H9 (cell line): Measurements from ENCODE around the gene LPCAT2. TPM values are rescaled to one million over a fixed set of nuclear protein-coding genes. Genes with fewer than 3 reads are reported as not detected.

Experiments used
- DNase-seq: peaks from one replicate; pipeline ENCODE4 v3.0.0-alpha.2; 2017
- H2AFZ ChIP-seq: one replicate; pipeline ENCODE4 v1.6.1; 2013; ENCODE audit warnings: mild to moderate bottlenecking, low read length, control low read depth, moderate library complexity
- H2AK5ac ChIP-seq: 2 replicates; pipeline ENCODE4 v1.6.1; 2013; ENCODE audit warnings: low read length, control low read depth, mixed read lengths; ENCODE audit not compliant: insufficient read length
- H2BK120ac ChIP-seq: one replicate; pipeline ENCODE4 v1.6.1; 2013; ENCODE audit warnings: low read depth, mild to moderate bottlenecking, low read length, control low read depth, inconsistent platforms; ENCODE audit not compliant: poor library complexity, severe bottlenecking
- H2BK12ac ChIP-seq: 2 replicates; pipeline ENCODE4 v1.6.1; 2013; ENCODE audit warnings: low read length, control low read depth, mixed read lengths, low read depth; ENCODE audit not compliant: insufficient read length
- H2BK15ac ChIP-seq: 2 replicates; pipeline ENCODE4 v1.6.1; 2013; ENCODE audit warnings: low read depth, low read length, control low read depth
- H2BK20ac ChIP-seq: one replicate; pipeline ENCODE4 v1.6.1; 2013; ENCODE audit warnings: low read depth, mild to moderate bottlenecking, low read length, control low read depth, inconsistent platforms; ENCODE audit not compliant: poor library complexity, severe bottlenecking
- H2BK5ac ChIP-seq: 2 replicates; pipeline ENCODE4 v1.6.1; 2013; ENCODE audit warnings: low read length, control low read depth, mixed read lengths; ENCODE audit not compliant: insufficient read length
- H3K14ac ChIP-seq: 2 replicates; pipeline ENCODE4 v1.6.1; 2013; ENCODE audit warnings: low read length, control low read depth; ENCODE audit not compliant: insufficient read depth
- H3K18ac ChIP-seq: 2 replicates; pipeline ENCODE4 v1.6.1; 2013; ENCODE audit warnings: low read depth, mild to moderate bottlenecking, mixed read lengths, low read length, control low read depth; ENCODE audit not compliant: insufficient read length
- H3K23ac ChIP-seq: 2 replicates; pipeline ENCODE4 v1.6.1; 2013; ENCODE audit warnings: low read length, control low read depth, mixed read lengths, low read depth; ENCODE audit not compliant: insufficient read length
- H3K23me2 ChIP-seq: 2 replicates; pipeline ENCODE4 v1.6.1; 2013; ENCODE audit warnings: low read depth, mild to moderate bottlenecking, mixed read lengths, low read length, control low read depth; ENCODE audit not compliant: insufficient read length, poor library complexity, severe bottlenecking
- H3K27ac ChIP-seq: 2 replicates; pipeline ENCODE4 v1.5.1; 2013; ENCODE audit warnings: low read length, control low read depth, mixed read lengths, low read depth; ENCODE audit not compliant: insufficient read length
- H3K27me3 ChIP-seq: 2 replicates; pipeline ENCODE4 v1.6.1; 2013; ENCODE audit warnings: low read length, control low read depth, inconsistent platforms; ENCODE audit not compliant: insufficient read depth
- H3K4ac ChIP-seq: 2 replicates; pipeline ENCODE4 v1.6.1; 2013; ENCODE audit warnings: low read depth, mild to moderate bottlenecking, control low read depth, inconsistent platforms, low read length, moderate library complexity
- H3K4me1 ChIP-seq: 2 replicates; pipeline ENCODE4 v1.6.1; 2013; ENCODE audit warnings: low read length, control low read depth, inconsistent platforms; ENCODE audit not compliant: insufficient read depth
- H3K4me2 ChIP-seq: 2 replicates; pipeline ENCODE4 v1.6.1; 2013; ENCODE audit warnings: low read length, control low read depth, mixed read lengths; ENCODE audit not compliant: insufficient read length, insufficient read depth
- H3K56ac ChIP-seq: 2 replicates; pipeline ENCODE4 v1.6.1; 2013; ENCODE audit warnings: low read depth, mild to moderate bottlenecking, mixed read lengths, low read length, control low read depth; ENCODE audit not compliant: insufficient read length
- H3K79me1 ChIP-seq: 2 replicates; pipeline ENCODE4 v1.6.1; 2013; ENCODE audit warnings: low read depth, mild to moderate bottlenecking, moderate library complexity, low read length, control low read depth, inconsistent platforms; ENCODE audit not compliant: insufficient read depth, poor library complexity, severe bottlenecking
- H3K79me2 ChIP-seq: 2 replicates; pipeline ENCODE4 v1.6.1; 2013; ENCODE audit warnings: low read length, control low read depth, inconsistent platforms; ENCODE audit not compliant: insufficient read depth
- H3K9ac ChIP-seq: 2 replicates; pipeline ENCODE4 v1.6.1; 2013; ENCODE audit warnings: low read length, control low read depth, mixed read lengths; ENCODE audit not compliant: insufficient read length; ENCODE audit errors: extremely low read depth
- H3K9me3 ChIP-seq: one replicate; pipeline ENCODE4 v1.6.1; 2013; ENCODE audit warnings: low read depth, low read length, inconsistent platforms; ENCODE audit not compliant: control insufficient read depth
- H3T11ph ChIP-seq: one replicate; pipeline ENCODE4 v1.6.1; 2013; ENCODE audit warnings: mild to moderate bottlenecking, low read length, control low read depth, inconsistent platforms
- H4K20me1 ChIP-seq: one replicate; pipeline ENCODE4 v1.6.1; 2013; ENCODE audit not compliant: control insufficient read depth, insufficient read length, insufficient read depth
- H4K5ac ChIP-seq: 2 replicates; pipeline ENCODE4 v1.6.1; 2013; ENCODE audit warnings: low read depth, mild to moderate bottlenecking, mixed read lengths, low read length, control low read depth; ENCODE audit not compliant: insufficient read length
- H4K8ac ChIP-seq: replicated peaks from 2 replicates; pipeline ENCODE4 v1.6.1; 2013; ENCODE audit warnings: low read length, control low read depth, mixed read lengths, low read depth; ENCODE audit not compliant: insufficient read length
- H4K91ac ChIP-seq: 2 replicates; pipeline ENCODE4 v1.6.1; 2013; ENCODE audit warnings: low read depth, mild to moderate bottlenecking, moderate library complexity, mixed read lengths, low read length, control low read depth; ENCODE audit not compliant: insufficient read length
- H3K27ac Mint-ChIP-seq, 3 experiments: 2 replicates in 2 of 3; 3 replicates in 1 of 3; pipeline ENCODE4 v1.8.0; 2020 to 2021; ENCODE audit warnings: mixed read lengths in 3 of 3, mild to moderate bottlenecking in 1 of 3, moderate library complexity in 1 of 3
- H3K27me3 Mint-ChIP-seq: 2 replicates; pipeline ENCODE4 v1.8.0; 2021; ENCODE audit warnings: low read depth, mild to moderate bottlenecking, moderate library complexity, mixed read lengths
- H3K36me3 Mint-ChIP-seq, 3 experiments: 2 replicates in 2 of 3; 3 replicates in 1 of 3; pipeline ENCODE4 v1.8.0; 2020 to 2021; ENCODE audit warnings: low read depth in 3 of 3, mixed read lengths in 3 of 3; ENCODE audit not compliant: insufficient read depth in 1 of 3
- H3K4me1 Mint-ChIP-seq, 2 experiments: 2 replicates each; pipeline ENCODE4 v1.8.0; 2020; ENCODE audit warnings: mixed read lengths in 2 of 2
- H3K4me3 Mint-ChIP-seq, 2 experiments: 2 replicates in 1 of 2; 3 replicates in 1 of 2; pipeline ENCODE4 v1.8.0; 2020 to 2021; ENCODE audit warnings: mild to moderate bottlenecking in 2 of 2, mixed read lengths in 2 of 2, moderate library complexity in 1 of 2
- H3K9me3 Mint-ChIP-seq, 2 experiments: 2 replicates in 1 of 2; 3 replicates in 1 of 2; pipeline ENCODE4 v1.8.0; 2020; ENCODE audit warnings: mild to moderate bottlenecking in 2 of 2, mixed read lengths in 2 of 2, moderate library complexity in 1 of 2
- WGBS: extraction: QIAGEN DNeasy Blood & Tissue Kit; methylation state at CpG from one replicate; pipeline ENCODE4 v1.1.7; 2013; ENCODE audit warnings: missing lambda C conversion rate, low lambda C conversion rate, mixed read lengths; ENCODE audit not compliant: insufficient read length; ENCODE audit errors: extremely low coverage; 5-methylcytosine and 5-hydroxymethylcytosine counted together
- total RNA-seq: library from RNA; stranded (reverse); gene quantifications from 2 replicates; pipeline ENCODE4 v1.2.1, GENCODE V29; 2021
- TF ChIP-seq, protein P1 (sequence below): fragments of 200-600 bp; sonication (generic); conservative IDR thresholded peaks from 3 replicates; pipeline ENCODE4 v1.8.0; 2021; ENCODE audit warnings: antibody characterized with exemption, mild to moderate bottlenecking

Gene LPCAT2
- total RNA-seq, 1 experiment from 2014 or later = 2.8 TPM

DNA sequence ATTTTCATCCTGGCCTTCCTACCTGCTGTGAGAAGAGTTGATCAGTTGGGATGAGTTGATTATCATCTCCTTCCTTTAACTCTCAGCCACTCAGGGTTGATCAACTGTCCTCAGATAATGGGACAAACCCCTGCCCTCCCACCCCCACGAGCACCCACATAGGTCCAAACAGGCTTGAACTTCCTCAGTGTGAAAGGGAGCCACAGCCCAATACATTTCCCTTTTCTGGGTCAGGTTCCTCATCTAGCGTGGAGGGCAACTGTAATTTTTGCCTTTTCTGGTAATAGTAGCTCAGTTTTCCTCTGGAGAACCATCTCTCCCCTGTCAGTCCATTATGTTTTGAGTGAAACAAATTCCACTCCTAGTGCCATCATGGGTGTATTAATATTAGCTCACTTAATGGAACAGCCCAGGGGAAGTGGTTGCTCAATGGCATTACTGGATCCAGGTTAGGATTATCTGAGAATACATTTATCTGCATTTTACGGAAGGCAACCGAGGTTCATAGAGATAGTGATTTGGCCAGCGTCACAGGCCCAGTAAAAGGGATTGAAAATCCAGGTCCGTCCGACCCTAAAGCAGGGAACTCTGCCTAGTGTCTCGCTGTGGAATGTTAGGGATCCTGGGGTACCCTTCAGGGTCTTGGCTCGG, 476 bp upstream of the LPCAT2 start:
- Histone ChIP-seq H3K27ac (no peak overlapping the region), H3K4ac (no peak overlapping the region), H3K14ac (no peak overlapping the region), H3K79me2 (no peaks in the 10 kb centered on the region), H3K9me3 (no peaks in the 10 kb centered on the region), H3K56ac (no peak overlapping the region), H4K5ac (no peak overlapping the region), H3K79me1 (no peaks in the 10 kb centered on the region), H4K20me1 (no peaks in the 10 kb centered on the region), H2BK20ac (no peak overlapping the region), H3K9ac (no peak overlapping the region), H4K91ac (no peak overlapping the region), H3K4me2 (peak overlapping the region; percentile 86), H2AFZ (no peak overlapping the region), H2BK5ac (no peak overlapping the region), H2BK12ac (no peak overlapping the region), H3K23me2 (peaks cover 10% of the 10 kb centered on the region), H3K18ac (no peak overlapping the region), H4K8ac (no peak overlapping the region), H2BK15ac (no peak overlapping the region), H2BK120ac (no peak overlapping the region), H3T11ph (no peak overlapping the region), H3K23ac (no peak overlapping the region), H3K4me1 (peaks cover 3% of the 10 kb centered on the region; the same call in 1 of the 2 replicates), H3K27me3 (no peaks in the 10 kb centered on the region), H2AK5ac (no peak overlapping the region)
- H3K9me3 Mint-ChIP-seq = peaks cover 18 to 21% of the 10 kb centered on the region in 2 experiments
- peaks cover 14 to 20% of the 10 kb centered on the region in 2 experiments for H3K4me1 Mint-ChIP-seq
- no peak for DNase-seq
- no peak overlapping the region for H3K27ac Mint-ChIP-seq
- H3K4me3 Mint-ChIP-seq = peak overlapping the region; percentile 82 to 84
- peaks cover 19 to 25% (median 23%) of the 10 kb centered on the region in 3 experiments for H3K36me3 Mint-ChIP-seq
- TF ChIP-seq, protein P1, sequence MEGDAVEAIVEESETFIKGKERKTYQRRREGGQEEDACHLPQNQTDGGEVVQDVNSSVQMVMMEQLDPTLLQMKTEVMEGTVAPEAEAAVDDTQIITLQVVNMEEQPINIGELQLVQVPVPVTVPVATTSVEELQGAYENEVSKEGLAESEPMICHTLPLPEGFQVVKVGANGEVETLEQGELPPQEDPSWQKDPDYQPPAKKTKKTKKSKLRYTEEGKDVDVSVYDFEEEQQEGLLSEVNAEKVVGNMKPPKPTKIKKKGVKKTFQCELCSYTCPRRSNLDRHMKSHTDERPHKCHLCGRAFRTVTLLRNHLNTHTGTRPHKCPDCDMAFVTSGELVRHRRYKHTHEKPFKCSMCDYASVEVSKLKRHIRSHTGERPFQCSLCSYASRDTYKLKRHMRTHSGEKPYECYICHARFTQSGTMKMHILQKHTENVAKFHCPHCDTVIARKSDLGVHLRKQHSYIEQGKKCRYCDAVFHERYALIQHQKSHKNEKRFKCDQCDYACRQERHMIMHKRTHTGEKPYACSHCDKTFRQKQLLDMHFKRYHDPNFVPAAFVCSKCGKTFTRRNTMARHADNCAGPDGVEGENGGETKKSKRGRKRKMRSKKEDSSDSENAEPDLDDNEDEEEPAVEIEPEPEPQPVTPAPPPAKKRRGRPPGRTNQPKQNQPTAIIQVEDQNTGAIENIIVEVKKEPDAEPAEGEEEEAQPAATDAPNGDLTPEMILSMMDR = no peak
- H3K27me3 Mint-ChIP-seq = peaks cover 9% of the 10 kb centered on the region
- no CpG with 5 or more reads among the region's 9 CpGs for WGBS
